HG02938 (cell line): ENCODE measurements around the gene RAB30.
"Not testable (repeated sequence)": the region's sequence is repeated elsewhere in the genome, so short reads cannot be mapped to it uniquely, and the experiment has no call there.

ENCODE experiments used
- ATAC-seq: cut with Tn5 transposase; IDR thresholded peaks from one replicate; pipeline ENCODE4 v1.9.1; 2021; ENCODE audit warnings: mild to moderate bottlenecking, moderate library complexity; ENCODE audit not compliant: unreplicated experiment

The RAB30 gene

DNA sequence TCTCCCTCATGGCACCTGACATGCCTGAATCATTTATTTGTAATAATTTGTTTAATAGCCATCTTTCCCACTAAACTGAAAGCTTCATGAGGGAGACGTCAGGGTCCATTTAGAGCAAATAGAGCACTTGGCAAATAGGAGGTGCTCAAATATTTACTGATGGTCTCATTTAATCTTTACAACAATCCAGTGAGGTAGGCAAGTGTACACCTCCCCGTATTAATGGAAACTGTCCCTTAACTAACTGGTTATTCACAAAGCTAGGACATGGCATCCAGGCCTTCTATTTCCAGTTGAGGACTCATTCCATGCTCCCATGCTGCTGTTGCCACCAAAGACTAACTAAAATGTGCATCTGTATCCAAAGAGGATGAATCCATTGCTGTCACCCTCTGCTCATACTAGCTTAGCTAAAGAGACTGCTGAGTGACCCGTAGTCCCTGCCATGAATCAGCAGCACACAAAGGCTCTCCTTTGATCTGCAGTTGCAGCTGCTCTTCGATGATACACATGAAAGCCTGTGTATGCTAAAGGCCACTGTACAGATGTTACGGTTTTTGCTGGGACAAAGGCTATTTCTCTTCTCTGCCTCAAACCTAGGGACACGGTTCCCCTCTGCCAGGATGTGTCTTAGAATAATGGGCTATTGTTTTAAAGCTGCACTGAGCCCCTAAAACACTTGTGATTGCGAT lies 82.6 kb downstream of the RAB30 start:
- ATAC-seq, result no peak

DNA sequence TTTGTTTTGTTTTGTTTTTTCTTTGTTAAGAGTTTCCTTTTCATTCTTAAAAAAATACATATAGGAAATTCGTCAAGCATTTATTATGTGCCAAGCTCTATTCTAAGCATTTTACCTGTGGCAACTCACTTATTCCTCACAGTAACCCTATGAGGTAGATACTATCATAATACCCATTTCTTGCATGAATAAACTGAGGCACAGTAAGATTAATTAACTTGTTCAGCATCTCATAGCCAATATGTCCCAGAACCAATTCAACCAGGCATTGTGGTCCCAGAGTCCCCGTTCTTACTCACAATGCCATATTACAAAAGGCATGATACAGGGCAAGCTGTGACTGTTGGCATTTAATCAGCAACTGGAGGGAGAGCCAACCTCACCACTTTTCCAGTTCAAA lies 83.7 kb downstream of the RAB30 start:
- ATAC-seq, result no peak

DNA sequence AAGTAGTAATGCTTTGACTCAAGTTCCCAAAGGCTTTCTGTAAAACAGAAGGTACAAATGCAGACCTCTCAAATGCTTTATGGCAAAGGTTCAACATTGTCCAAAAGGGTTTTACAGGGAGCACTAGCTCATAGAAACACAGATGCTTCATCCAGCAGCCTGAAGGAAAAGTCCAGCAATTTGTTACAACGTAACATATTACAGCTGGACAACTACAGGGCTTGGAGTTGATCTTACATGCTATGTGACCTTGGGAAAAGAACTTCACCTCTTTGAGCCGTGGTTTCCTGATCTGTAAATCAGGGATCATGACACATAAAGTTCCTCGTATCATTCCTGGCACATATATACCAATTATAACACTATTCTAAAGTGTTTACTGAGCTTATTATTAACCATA lies 85.3 kb downstream of the RAB30 start:
- no peak for ATAC-seq

DNA sequence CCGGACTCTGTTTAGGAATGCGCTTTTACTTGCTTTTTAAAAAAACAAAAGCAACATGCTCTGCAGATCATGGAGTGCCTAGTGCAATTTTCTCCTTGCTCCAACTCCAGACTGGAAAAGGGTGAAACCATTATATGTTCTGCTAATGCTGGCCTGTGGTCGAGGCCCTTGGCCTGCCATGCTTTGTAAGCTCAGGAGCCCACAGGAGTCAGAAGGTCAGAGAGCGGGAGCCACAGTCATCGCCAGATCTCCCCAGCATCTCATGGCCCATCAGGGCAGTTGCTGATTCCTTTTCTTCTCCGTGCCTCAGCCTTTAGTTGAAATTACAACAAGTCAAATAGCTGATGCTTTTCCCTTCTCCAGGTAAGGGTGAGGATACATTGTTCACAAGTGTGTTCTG lies 89.8 kb downstream of the RAB30 start:
- no peak for ATAC-seq

DNA sequence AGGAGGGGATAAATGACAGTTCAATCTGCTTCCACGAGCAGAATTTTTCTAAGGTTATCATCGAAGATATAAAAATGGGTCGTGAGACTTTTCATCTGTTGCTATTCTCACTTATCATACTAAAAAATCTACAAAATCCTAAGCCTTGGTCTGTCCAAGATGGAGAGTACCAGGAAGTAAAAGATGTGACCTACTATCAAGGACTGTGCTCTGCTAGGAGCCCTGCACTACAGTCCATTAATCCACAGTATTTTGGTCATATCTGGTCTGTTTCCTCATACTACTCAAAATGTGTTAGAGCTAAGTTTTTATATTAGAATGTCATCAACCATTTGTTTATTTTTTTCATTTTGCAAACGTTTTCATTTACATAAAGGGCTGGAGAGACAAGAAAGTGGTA lies 90.8 kb downstream of the RAB30 start:
- no peak for ATAC-seq

DNA sequence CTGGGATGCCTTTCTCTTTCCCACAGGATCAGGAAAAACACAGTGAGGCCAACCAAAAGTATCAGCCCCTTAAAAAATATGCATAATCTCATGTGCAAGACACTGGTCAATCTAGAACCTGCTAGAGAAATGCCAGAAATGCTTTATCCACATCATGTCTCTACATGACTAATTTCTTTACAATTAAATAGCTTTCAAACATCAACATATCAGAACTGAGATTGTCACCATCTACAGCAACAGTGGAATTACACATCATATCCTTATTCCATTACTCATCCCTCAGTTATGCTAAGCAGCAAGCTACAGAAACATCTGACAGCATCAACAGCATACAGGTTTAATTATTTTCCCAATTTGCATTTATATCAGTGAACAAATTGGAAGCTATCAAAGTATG lies 91.4 kb downstream of the RAB30 start:
- no peak for ATAC-seq

DNA sequence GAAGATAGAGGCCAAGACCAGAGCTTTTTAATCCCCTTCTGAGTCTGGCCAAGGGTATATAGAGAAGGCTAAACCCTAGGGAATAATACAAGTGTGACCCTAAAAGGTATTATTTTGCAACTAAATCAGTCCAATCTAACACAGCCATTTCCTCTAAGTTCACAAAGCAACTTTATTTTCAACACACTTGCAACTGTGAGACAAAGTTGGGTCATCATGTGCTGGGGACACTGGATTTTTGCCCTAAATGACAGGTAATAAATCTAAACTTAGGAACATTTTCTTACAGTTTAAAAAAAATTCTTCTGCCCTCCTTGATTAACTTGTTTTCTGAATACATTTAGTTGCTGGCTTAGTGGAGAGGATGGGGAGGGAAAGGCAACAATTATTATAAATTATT lies 91.9 kb downstream of the RAB30 start:
- no peak for ATAC-seq

DNA sequence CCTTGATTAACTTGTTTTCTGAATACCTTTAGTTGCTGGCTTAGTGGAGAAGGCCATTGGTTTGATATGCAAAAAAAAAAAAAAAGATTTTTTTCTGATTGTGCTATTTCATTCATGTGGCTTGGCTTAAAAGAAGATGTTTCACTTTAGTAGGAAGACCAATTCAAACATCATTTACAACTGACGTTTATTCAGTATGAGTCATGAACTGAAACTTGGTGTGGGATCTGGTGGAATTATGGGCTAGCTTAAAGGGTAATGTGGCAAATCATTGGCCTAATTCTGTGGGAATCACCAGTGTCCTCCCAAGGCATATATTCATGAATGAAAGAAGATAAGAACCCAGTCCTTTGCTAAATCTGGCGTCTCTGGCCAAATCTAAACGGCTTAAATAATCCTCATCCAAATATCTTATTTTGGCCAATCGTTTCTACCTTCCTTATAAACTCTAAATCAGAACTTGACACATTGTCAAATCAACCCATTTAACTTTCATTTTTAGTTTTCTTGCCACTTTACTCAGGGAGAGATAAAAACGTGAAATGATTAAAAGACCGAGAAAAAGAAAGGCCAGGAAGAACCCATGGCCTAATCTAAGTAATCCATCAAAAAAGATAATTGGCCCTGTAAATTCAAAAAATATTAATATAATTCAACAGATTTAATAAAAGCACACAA lies 93.1 kb downstream of the RAB30 start:
- peak; percentile 58 for ATAC-seq

DNA sequence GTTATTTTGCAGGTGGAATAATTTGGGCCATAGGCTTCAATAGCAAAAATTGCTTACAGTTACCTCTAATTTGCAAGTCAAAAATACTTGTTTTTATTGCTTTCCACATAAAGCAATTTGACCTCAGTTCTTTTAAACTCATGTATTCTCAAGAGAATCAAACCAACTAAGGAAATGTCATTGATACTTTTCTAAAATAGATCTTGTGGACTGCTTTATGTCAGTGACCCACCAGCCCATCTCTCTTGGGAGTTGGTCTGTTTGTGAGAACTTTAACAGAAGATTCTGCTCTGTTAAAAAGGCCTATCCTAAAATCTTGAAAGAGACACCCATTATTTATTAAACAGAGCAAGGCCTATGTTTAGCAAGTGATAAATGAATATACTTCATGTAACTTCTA lies 94.9 kb downstream of the RAB30 start:
- ATAC-seq, result no peak

DNA sequence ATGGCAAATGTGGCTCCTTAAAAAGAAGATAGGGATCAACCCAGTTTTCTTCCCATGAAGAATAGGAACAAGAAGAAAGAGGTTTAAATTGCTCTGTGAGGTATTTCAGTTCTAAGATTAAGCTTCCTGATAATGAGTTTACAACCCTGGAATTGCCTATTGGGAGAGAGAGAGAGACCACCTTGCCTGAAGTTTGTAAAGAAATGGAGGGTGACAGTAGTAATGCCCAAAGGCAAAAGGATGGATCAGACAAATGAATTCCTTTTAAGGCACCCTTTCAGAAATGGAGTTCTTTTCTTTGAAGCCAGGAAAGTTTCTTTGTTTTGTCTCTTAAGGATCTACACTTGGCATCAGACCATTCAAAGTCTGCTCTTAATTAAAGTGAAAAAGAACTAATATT lies 95.8 kb downstream of the RAB30 start:
- no peak for ATAC-seq

DNA sequence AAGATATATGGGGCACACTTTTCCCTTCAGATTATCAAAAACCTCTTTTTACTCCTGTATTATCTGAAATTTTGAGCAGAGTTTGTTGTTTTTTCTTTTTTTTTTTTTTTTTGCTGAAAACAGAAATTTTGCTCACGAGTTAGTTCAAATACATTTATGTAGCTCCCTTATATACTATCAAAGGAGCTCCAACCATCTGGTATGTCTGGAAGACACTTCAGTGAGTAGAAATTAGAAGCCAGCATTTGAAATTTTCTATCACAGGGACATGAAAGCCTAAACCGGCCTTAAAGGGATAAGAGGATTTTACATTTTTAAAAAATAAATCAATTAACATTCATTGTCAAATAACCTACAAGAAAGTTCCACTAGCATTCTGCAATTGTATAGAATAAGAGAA lies 96.8 kb downstream of the RAB30 start:
- ATAC-seq, result no peak

DNA sequence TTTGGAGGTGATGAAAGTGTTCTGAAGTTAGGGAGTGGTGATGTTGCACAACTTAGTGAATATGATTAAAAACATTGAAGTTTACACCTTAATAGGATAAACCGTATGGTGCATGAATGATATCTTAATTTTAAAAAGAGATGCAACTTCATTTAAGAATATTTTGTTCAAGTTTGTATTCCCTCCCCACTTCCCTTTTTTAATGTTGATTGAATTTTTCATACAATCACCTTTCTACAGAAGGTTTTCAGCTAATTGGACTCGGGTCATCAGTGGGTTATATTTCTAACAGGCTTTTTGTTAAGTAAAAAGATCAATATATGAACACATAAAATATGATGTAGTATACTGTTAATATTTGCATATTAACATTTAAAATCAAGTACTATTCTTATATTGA lies 97.6 kb downstream of the RAB30 start:
- ATAC-seq, result no peak

DNA sequence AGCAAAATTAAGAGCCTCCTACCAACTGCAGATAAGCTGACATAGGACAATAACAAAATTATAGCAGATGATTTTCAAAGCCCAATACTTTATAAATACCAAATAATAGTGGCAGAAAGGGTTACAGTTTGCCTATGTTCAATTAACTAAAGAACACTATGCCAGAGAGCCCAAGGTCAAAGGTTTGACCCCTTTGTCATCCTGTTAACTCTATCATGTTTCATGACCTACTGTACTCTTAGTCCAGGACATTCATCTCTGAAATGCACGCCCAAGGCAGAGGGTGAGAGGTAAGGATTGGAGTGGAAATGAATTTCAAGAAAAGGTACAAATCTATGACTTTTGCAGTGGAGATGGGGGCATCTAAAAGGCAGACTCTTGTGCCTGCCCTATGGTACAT lies 99.6 kb downstream of the RAB30 start:
- ATAC-seq, result no peak

DNA sequence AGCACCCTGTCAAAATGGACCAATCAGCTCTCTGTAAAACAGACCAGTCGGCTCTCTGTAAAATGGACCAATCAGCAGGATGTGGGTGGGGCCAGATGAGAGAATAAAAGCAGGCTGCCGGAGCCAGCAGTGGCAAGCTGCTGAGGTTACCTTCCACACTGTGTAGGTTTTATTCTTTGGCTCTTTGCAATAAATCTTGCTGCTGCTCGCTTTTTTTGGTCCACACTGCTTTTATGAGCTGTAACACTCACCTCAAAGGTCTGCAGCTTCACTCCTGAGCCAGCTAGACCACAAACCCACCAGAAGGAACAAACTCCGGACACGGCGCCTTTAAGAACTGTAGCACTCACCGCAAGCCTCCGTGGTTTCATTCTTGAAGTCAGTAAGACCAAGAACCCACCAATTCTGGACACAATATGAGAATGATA lies 100.2 kb downstream of the RAB30 start:
- ATAC-seq, result peak; percentile 29

DNA sequence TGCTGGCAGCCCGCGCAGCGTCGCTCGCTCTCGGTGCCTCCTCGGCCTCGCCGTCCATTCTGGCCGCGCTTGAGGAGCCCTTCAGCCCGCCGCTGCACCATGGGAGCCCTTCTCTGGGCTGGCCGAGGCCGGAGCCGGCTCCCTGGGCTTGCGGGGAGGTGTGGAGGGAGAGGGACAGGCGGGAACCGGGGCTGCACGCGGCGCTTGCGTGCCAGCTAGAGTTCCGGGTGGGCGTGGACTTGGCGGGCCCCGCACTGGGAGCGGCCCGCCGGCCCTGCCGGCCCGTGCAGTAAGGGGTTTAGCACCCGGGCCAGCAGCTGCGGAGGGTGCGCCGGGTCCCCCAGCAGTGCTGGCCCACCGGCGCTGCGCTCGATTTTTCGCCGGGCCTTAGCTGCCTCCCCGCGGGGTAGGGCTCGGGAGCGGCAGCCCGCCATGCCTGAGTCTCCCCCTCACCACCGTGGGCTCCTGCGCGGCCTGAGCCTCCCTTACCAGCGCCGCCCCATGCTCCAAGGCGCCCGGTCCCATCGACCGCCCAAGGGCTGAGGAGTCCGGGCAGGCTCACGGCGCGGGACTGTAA lies 101.1 kb downstream of the RAB30 start:
- ATAC-seq, result not testable (repeated sequence)

DNA sequence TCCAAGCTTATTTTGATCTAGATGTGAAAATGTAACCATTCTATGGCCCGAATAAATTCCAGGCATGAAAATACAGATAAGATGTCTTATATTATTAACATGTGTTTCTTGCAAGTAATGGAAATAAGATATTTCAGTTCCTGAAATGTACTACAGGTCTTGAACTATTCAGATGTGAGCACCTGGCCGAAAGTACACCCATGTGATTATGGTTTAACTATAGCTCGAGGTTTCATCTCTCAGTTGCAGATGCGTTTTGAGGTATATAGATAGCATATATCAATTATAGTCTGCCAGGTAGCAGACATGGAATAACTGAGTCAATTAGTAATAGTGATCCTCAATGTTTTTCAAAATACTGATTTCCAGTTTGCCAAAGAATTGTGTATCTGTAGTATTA lies 101.9 kb downstream of the RAB30 start:
- ATAC-seq, result peak; percentile 95

DNA sequence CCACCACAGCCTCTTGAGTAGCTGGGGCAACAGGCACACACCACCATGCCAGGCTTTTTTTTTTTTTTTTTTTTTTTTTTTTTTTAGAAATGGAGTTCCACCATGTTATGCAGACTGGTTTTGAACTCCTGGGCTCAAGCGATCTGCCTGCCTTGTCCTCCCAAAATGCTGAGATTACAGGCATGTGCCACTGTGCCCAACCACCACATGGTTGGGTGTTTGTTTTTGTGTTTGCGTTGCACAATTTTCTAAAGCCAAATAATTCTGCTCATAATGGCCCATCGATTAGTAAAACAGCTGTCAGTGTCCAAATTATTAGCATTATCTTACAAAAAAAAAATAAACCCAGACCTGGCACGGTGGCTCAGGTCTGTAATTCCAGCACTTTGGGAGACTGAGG lies 104.3 kb downstream of the RAB30 start:
- ATAC-seq, result no peak

DNA sequence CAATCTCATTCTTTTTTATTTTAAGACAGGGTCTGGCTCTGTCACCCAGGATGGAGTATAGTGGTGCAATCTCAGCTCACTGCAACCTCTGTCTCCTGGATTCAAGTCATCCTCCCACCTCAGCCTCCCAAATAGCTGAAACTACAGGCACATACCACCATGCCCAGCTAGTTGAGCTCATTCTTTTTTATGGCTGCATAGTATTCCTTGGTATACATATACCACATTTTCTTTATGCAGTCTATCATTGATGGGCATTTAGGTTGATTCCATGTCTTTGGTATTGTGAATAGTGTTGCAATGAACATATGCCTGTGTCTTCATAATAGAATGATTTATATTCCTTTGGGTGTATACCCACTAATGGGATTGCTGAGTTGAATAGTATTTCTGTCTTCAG lies 109.7 kb downstream of the RAB30 start:
- ATAC-seq, result not testable (repeated sequence)

DNA sequence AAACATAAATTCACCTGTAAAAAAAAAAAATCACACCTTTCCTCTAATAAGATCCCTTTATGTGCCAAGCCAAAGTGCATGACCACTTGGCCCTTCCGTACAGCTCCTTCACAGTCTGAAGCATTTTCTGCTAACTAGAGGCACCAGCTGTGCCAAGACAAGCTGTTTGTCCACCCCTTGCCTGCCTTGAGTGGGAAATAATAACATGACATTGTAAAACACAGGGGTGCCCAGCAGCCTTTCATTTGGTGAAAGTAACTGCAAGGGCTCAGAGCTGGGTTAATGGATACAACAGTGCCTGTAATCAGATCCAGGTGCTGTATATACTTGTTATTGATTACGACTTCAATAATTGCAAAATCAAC lies 110.9 kb downstream of the RAB30 start:
- ATAC-seq, result no peak

DNA sequence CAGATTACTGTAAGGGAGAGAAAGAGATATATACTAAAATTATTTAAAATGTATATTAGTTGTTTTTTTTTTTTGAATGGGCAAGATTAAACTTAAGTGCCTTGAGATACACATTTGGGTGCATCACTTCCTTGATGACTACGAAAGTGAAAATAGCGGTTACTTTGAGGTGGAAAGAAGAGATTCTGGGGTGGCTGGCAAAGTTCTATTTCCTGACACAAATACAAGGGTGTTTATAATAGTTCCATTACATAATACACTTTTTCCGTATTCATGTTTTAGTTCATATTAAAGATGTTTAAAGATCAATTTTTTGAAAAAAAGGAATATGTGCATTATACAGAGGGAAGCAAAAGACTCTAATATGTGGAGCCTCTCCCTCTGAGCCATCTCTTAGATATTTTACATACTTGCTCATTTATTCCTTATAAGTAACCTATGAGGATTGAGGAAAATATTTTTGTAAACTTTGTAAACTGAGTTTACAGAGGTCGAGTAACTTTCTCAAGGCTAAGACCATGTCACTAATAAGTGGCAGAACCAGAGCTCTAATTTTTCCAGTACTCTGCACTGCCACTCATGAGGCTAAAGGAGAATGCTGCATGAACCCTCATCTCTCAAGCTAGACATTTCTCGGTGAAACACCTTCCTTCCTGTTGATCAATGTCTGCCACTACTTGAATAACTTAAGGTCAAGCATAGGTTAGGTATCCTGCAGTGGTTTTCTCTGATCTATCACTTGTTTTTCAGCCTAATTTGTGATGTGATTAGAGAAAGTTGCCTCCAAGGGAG lies 111.5 kb downstream of the RAB30 start:
- ATAC-seq, result peak; percentile 96

DNA sequence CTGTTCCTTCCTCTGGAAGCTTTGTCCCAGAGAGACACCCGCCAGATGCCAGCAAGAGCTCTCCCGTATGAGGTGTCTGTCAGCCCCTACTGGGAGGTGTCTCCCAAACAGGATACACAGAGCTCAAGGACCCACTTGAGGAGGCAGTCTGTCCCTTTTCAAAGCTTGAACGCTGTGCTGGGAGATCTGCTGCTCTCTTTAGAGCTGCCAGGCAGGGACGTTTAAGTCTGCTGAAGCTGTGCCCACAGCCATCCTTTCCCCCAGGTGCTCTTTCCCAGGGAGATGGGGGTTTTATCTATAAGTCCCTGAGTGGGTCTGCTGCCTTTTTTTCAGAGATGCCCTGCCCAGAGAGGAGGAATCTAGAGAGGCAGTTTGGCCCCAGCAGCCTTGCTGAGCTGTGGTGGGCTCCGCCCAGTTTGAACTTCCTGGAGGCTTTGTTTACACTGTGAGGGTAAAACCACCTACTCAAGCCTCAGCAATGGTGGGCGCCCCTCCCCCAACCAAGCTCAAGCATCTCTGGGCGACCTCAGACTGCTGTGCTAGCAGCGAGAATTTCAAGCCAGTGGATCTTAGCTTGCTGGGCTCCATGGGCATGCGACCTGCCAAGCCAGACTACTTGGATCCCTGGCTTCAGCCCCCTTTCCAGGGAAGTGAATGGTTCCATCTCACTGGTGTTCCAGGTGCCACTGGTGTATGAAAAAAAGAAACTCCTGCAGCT lies 115.8 kb downstream of the RAB30 start:
- ATAC-seq, result not testable (repeated sequence)
